Uterus (tissue), 4 donors: ENCODE data around the gene BUB1B. TPM values are rescaled to one million over a fixed set of nuclear protein-coding genes. Genes with fewer than 3 reads are reported as not detected.

Source experiments
- DNase-seq, 2 donors: peaks; one replicate each; pipeline ENCODE4 v3.0.0-alpha.2; 2019 to 2020
- H3K27ac ChIP-seq, 2 donors: fragments of 200-600 bp; sonication (generic); 1 replicate in 1 of 2; 2 replicates in 1 of 2; pipeline ENCODE4 v1.5.1; 2016 to 2018
- H3K27me3 ChIP-seq, 2 donors: fragments of 200-600 bp; sonication (generic); one replicate each; pipeline ENCODE4 v1.5.1; 2018 to 2019; ENCODE audit warnings: control low read depth in 1 of 2
- H3K36me3 ChIP-seq, 2 donors: fragments of 200-600 bp; sonication (generic); one replicate each; pipeline ENCODE4 v1.5.1; 2019; ENCODE audit warnings: control low read depth in 1 of 2
- H3K4me1 ChIP-seq, 2 donors: fragments of 200-600 bp; sonication (generic); one replicate each; pipeline ENCODE4 v1.5.1; 2018 to 2019; ENCODE audit warnings: control low read depth in 1 of 2
- H3K4me3 ChIP-seq, 2 donors: fragments of 200-600 bp; sonication (generic); 1 replicate in 1 of 2; 2 replicates in 1 of 2; pipeline ENCODE4 v1.5.1; 2018 to 2019; ENCODE audit warnings: mild to moderate bottlenecking in 1 of 2
- H3K9me3 ChIP-seq, 2 donors: fragments of 200-600 bp; sonication (generic); one replicate each; pipeline ENCODE4 v1.5.1; 2019; ENCODE audit warnings: control low read depth in 1 of 2
- CTCF ChIP-seq, 4 experiments: fragments of 200-600 bp in 2 of 4; fragments of 450-650 bp in 2 of 4; sonication (generic) in 2 of 4; IDR thresholded peaks; one replicate each; pipeline ENCODE4 v1.5.1; 2016 to 2019; ENCODE audit warnings: antibody characterized with exemption in 4 of 4, mild to moderate bottlenecking in 2 of 4, moderate library complexity in 1 of 4
- POLR2A ChIP-seq, 2 donors: fragments of 450-650 bp; IDR thresholded peaks; one replicate each; pipeline ENCODE4 v1.6.1; 2016; ENCODE audit warnings: antibody characterized with exemption in 2 of 2, mild to moderate bottlenecking in 1 of 2, moderate library complexity in 1 of 2
- intact Hi-C: fragments of 100-400 bp; cut with DNase I; formaldehyde crosslinking; loops from one replicate; pipeline ENCODE4 v1.15.1; 2023; ENCODE audit warnings: low total_unique reads
- total RNA-seq, 4 donors: library from RNA; depleted of rRNA in 3 of 4; stranded (reverse); fragments of >200 nt in 3 of 4; gene quantifications; one replicate each; pipeline versions ENCODE4 v1.1.0 to v1.2.4, GENCODE V29; 2014 to 2023
- donor health status: DM: yes; HTN: yes; CAD: no.

BUB1B gene
- total RNA-seq, 4 donors from 2014 or later = under 0.01 to 31.5 TPM; not detected in 2

DNA sequence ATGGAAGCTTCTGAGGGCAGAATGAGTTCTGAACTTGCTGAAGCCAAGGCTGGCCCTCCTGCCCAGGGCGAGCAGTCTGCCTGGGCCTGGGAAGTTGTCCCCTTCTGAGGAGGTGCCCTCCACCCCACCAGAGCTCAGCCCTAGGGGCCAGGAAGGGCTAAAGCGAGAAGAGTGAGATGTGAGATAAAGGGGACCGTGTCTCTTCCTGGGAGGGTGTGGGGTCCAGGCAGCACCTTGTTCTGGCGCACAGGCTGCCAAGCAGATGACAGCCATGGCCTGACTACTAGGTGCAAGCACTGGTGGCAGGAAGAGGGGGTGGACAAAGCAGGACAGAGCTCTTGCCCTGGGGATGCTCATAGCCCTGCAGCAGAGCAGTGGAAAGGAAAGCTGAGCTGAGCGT, 81.7 kb downstream of the BUB1B start:
- no peaks in the 10 kb centered on the region for H3K9me3 ChIP-seq
- H3K27ac ChIP-seq = no peak overlapping the region
- H3K4me1 ChIP-seq = no peaks in the 10 kb centered on the region
- H3K36me3 ChIP-seq = no peaks in the 10 kb centered on the region
- H3K27me3 ChIP-seq = no peaks in the 10 kb centered on the region
- TF ChIP-seq POLR2A (IDR thresholded peaks at IDR 0.05) = no peak
- no peak for TF ChIP-seq CTCF (IDR thresholded peaks at IDR 0.05)
- intact Hi-C loops = no loop called here
- DNase-seq = no peak
- no peak overlapping the region for H3K4me3 ChIP-seq

DNA sequence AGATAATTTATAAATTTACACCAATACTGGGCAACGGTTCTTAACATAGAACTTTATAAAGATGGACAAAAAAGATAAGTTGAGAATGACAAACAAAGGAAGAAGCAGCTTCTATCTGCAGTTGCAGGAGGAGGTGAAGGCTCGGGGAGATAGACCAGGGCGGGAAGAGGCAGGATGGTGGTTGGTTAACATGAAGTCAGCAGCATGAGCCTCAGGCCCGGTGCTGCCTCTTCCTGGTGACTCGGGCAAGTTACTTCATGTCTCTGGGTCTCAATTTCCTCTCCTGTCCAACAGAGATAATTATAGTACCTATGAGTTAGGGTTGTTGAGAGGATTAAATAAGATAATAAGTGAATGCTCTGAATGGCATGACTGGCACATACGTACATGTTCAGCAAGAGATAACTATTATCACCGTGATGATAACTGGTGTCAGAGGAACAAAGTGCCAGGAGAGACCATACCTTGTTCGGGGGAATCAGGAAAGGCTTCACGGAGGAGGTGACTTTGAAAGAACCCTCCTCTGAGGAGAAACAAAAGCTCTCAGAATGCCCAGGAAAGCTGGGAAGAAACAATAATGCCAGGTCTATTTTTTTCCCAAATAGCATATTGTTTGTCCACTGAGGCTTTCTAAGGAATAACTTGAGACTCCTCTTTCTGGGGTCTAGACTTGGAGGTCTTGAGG, 82.4 kb downstream of the BUB1B start:
- H3K4me1 ChIP-seq = no peaks in the 10 kb centered on the region
- intact Hi-C loops = no loop called here
- H3K27ac ChIP-seq = no peak overlapping the region

GRCh38 chr15:40244961-40245523, 84.2 kb downstream of the BUB1B start:
- TF ChIP-seq CTCF (IDR thresholded peaks at IDR 0.05) (no peak), POLR2A (IDR thresholded peaks at IDR 0.05) (no peak)
- Histone ChIP-seq H3K27ac (no peak overlapping the region), H3K27me3 (no peaks in the 10 kb centered on the region), H3K9me3 (no peaks in the 10 kb centered on the region), H3K36me3 (no peaks in the 10 kb centered on the region), H3K4me3 (no peak overlapping the region), H3K4me1 (no peaks in the 10 kb centered on the region)
- no peak for DNase-seq
- intact Hi-C loops = no loop called here

More for the DNA sequence above, 82.4 kb downstream of the BUB1B start:
- TF ChIP-seq CTCF (IDR thresholded peaks at IDR 0.05) (no peak), POLR2A (IDR thresholded peaks at IDR 0.05) (no peak)
- Histone ChIP-seq H3K27me3 (no peaks in the 10 kb centered on the region), H3K4me3 (no peak overlapping the region), H3K36me3 (no peaks in the 10 kb centered on the region), H3K9me3 (no peaks in the 10 kb centered on the region)
- no peak for DNase-seq

DNA sequence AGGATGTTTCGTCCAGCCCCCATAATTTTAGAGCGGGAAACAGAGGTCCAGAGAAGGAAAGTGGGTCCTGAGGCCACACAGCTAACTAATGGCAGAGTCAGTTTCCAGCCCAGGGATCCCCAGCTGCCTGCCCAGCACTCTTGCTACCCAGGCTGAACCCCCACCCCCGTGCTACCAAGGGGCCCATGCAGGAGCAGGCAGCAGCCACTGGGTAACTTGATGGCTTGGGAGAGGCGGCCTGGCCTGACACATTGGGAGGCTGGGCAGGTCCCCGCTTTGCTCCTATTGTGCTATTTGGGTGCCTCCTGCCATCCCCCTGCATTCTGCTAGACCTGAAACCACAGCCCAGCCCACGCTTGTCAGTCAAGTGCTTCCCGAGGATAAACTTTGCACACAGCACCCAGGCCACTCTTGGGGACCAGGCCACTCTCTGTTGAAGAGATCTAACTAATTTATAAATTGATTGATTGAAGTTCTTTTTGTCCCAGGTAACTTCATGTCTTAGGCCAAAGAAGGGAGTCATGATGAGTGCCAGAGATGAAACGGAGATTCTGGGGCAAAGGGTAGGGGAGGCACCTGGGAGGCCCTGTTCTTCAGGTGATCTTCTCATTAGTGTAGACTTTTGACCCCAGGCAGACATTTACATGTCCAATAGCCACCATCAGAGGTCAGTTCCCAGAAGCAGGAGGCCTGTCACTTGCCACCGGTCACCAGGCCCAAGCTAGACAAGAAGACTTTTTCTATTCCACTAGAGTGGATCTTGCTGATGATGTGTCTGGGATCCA, 85.0 kb downstream of the BUB1B start:
- no peaks in the 10 kb centered on the region for H3K27me3 ChIP-seq
- intact Hi-C loops = no loop called here
- H3K4me1 ChIP-seq = no peaks in the 10 kb centered on the region
- H3K9me3 ChIP-seq = no peaks in the 10 kb centered on the region
- no peak overlapping the region for H3K27ac ChIP-seq
- no peak overlapping the region for H3K4me3 ChIP-seq
- no peaks in the 10 kb centered on the region for H3K36me3 ChIP-seq
- DNase-seq = no peak
- no peak for TF ChIP-seq CTCF (IDR thresholded peaks at IDR 0.05)
- no peak for TF ChIP-seq POLR2A (IDR thresholded peaks at IDR 0.05)
